NCI-H526 (cell line): ENCODE measurements around the gene PILRB.
A peak's percentile ranks its signal among the peaks of the same experiment; 100 is the strongest.
"Not testable (repeated sequence)": the region's sequence is repeated elsewhere in the genome, so short reads cannot be mapped to it uniquely, and the experiment has no call there.

Experiments
- DNase-seq, 2 experiments: peaks; one replicate each; lab custom pipeline; 2025; lab: John Stamatoyannopoulos, UW

The PILRB gene

DNA sequence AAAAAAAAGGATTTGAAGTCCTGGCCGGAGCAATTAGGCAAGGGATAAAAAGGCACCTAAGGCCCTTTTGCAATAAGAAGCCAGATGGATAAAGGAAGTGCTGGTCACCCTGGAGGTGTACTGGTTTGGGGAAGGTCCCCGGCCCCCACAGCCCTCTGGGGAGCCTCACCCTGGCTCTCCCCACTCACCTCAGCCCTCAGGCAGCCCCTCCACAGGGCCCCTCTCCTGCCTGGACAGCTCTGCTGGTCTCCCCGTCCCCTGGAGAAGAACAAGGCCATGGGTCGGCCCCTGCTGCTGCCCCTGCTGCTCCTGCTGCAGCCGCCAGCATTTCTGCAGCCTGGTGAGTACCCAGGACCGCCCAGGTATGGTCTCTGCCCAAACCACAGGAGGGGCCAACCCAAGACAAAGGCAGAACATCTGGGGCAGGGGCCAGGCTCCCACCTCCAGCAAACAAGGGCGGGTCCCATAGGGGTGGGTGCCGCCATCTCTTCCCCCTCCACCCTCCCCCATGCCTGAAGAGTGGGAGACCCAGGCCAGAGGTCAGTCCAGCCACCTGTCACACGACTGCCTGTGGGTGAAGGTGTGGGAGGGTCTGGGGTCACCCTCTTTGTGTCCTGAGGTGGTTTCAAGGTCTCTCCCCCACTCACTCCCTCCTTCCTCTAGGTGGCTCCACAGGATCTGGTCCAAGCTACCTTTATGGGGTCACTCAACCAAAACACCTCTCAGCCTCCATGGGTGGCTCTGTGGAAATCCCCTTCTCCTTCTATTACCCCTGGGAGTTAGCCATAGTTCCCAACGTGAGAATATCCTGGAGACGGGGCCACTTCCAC is at the start of gene PILRB:
PILRB (plus strand) TSS at position 91 of the 830 bp plus-strand sequence; CDS start at position 277, 186 bp downstream.
- no peak for DNase-seq

DNA sequence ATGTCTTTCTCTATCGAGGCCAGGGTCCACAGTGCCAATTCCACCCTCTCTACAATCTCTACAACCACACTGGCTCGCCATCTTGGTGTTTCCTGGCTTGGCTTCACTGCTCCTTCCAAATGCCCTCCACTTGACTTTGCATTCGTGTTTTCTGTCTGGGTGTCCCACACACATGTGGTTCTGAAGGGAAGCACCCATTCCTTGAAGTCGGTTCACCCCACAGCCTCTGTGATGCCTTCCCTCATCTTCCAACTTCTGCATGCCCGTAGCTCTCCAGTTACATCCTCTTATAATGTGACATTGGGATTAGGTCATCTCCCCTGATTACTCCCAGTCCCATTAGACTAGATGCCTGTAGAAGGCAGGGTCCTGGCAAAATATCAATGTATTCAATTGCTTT is 39.6 kb upstream of the PILRB start:
- DNase-seq: not testable (repeated sequence)

DNA sequence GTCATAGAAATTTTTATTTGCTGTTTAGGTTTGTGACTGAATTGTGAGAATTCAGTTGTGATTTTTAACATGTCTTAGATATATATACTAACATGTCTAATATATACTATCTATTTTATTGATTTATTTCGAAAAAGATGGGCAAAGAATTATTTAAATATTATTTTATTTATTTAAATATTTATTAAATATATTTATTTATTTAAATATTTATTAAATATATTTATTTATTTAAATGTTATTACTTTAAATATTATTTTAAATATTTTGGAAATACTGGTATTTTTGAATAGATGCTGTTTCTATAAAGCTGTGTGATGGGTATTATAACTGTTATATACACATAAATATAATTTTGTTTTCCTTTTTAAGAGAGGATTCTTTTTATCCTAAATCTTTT is 36.3 kb upstream of the PILRB start:
- not testable (repeated sequence) for DNase-seq

GRCh38 chr7:100324194-100324593 is 33.7 kb upstream of the PILRB start:
- not testable (repeated sequence) for DNase-seq

DNA sequence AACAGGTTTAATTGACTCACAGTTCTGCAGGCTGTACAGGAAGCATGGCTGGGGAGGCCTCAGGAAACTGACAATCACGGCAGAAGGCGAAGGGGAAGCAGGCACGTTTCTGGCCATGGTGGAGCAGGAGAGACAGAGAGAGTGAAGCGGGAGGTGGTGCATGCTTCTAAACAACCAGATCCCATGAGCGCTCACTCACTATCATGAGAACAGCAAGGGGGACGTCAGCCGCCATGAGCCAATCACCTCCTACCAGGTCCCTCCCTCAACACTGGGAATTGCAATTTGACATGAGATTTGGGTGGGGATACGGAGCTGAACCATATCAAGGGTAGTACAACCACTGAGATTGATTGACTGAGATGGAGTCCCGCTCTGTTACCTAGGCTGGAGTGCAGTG is 32.2 kb upstream of the PILRB start:
- DNase-seq: not testable (repeated sequence)

DNA sequence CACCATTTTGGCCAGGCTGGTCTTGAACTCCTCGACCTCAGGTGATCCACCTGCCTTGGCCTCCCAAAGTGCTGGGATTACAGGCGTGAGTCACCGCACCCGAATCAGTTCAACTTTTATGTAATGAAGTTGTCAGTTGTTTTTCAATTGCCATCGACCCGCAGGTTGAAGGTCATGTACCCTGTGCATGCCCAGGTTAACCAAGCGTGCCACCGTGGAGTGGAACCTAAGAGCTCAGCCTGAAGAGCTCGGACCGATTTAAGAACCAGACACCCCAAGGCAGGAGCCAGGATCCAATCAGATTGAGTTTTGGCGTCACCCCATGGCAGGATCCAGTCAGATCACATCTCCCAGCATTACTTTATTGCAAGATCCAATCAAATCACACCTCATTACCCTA is 31.0 kb upstream of the PILRB start:
- DNase-seq: not testable (repeated sequence)

- DNase-seq: peak; percentile 96 to 97
Observed at GRCh38 chr7:100335566-100336466, 22.1 kb upstream of the PILRB start.

- not testable (repeated sequence) for DNase-seq
Observed at GRCh38 chr7:100338083-100338696, 19.7 kb upstream of the PILRB start.

GRCh38 chr7:100341286-100341685 is 16.6 kb upstream of the PILRB start:
- not testable (repeated sequence) for DNase-seq

GRCh38 chr7:100342765-100343164 is 15.2 kb upstream of the PILRB start:
- no peak for DNase-seq

DNA sequence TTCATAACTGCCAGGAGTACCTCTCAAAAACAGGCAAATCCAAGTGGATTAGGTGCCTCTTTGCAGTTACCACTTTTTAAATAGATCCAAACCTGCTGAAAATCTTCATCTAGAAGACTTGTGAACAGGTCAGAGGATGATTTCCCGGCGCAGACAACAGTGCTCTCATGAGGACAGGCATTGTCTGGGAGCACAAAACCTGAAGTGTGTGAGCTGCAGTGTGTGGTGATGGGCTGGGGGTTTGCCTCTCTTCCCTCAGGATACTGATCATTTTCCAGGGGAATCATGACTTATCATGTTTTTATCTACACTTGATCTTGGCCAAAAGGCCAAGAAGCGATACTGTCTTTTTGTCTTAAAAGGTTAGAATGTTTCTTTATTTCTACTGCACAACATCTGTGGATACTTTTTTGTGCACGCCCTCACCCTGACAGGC is 13.8 kb upstream of the PILRB start:
- not testable (repeated sequence) for DNase-seq

DNA sequence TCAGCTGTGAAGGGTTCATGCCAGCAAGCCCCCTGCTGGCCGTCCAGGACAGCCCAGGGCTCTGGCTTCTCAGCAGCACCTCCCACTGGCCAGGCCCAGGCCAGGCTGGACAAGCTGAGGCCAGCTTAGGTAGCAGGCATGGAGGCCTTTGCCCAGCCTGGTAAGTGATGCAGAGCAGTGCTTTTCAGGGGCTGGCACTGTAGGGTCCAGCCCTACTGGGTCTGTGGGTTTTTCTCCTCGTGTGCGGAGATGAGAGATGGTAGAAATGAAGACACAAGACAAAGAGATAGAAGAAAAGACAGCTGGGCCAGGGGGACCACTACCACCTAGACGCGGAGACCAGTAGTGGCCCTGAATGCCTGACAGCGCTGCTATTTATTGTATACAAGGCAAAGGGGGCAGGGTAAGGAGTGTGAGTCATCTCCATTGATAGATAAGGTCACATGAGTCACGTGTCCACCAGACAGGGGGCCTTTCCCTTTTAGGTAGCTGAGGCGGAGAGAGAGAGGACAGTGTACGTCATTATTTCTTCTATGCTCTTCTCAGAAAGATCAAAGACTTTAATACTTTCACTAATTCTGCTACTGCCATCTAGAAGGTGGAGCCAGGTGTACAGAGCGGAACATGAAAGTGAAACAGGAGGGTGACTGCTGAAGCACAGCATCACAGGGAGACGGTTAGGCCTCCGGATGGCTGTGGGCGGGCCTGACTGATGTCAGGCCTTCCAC is 13.2 kb upstream of the PILRB start:
- peak in 1 of 2 experiments; percentile 51 for DNase-seq

DNA sequence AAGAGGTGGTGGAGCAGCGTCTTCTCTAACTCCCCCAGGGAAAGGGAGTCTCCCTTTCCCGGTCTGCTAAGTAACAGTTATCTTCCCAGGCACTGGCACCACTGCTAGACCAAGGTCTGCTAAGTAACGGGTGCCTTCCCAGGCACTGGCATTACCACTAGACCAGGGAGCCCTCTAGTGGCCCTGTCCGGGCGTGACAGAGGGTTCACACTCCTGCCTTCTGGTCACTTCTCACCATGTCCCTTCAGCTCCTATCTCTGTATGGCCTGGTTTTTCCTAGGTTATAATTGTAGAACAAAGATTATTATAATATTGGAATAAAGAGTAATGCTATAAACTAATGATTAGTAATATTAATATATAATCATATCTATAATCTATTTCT is 12.6 kb upstream of the PILRB start:
- peak; percentile 2 to 75 for DNase-seq

GRCh38 chr7:100346921-100347320 is 11.0 kb upstream of the PILRB start:
- no peak for DNase-seq

DNA sequence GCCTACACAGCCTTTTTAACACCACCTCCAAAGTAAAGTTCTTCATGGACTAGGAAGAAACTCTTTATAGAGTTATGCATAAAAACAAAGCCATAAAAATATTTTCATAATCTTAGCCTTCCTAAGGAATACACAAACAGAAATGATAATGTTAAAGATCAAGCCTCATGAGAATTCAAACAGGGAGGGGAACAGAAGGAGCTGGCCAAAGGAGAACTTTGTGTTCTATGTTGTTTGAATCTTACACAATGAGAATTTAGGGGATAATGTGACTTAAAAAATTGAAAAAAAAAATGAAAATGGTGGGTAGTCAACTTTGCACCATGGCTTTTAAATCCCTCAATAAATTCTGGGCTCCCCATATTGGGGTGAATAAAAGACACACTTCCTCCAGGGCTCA is 9.1 kb upstream of the PILRB start:
- DNase-seq: no peak

DNA sequence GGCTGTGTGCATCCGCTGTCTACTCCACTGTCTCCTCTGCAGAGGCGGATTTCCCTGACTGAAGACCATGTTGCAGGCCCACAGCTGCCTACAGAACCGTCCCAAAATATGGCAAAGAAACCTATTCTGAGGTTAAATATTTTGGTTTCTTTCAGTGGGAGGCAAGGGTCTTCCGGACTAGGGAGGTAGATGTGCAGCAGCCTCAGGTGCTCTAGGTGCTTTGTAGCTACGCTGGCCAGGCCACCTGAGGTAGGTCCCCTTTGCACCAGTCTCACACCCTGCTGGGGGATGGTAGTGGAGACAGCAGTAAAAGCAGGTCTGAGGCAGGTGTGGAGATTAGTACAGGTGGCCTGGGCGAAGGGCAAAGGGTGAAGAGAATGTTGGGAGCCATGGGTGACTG is 8.2 kb upstream of the PILRB start:
- DNase-seq: no peak

- no peak for DNase-seq
Observed at GRCh38 chr7:100351657-100352058, 6.3 kb upstream of the PILRB start.

DNA sequence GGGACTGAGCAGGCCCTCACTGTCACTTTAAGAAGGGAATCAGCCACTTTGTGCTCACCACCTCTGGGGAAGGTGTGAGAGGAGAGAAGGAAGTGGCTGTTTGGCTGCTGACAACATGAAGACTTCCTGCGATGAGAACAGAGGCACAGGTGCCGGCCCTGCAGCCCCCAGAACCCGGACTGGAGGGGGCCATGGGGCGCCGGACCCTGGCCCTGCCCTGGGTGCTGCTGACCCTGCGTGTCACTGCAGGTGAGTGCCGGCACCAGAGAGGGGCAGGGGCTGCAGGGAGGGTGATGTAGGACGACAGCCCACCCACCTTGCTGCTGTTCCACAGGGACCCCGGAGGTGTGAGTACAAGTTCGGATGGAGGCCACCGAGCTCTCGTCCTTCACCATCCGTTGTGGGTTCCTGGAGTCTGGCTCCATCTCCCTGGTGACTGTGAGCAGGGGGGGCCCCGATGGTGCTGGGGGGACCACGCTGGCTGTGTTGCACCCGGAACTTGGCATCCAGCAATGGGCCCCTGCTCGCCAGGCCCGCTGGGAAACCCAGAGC is 5.6 kb upstream of the PILRB start:
- not testable (repeated sequence) for DNase-seq

DNA sequence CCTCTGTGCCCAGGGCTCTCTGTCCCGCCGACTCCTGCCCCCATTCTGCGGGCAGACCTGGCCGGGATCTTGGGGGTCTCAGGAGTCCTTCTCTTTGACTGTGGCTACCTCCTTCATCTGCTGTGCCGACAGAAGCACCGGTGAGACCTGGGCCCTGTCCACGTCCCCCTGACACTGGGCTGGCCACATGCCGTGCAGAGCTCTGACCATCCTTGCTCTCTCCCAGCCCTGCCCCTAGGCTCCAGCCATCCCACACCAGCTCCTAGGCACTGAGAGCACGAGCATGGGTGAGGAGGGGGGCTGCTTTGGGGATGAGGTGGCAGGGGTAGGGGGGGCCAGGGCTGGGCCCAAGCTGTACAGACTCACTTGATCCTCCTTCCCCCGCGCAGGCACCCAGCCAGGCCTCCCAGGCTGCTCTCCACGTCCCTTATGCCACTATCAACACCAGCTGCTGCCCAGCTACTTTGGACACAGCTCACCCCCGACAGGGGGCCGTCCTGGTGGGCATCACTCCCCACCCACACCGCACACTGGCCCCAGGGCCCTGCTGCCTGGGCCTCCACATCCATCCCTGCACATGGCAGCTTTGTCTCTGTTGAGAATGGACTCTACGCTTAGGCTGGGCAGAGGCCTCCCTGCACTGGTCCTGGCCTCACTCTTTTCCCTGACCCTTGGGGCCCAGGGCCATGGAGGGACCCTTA is 4.8 kb upstream of the PILRB start:
- no peak for DNase-seq

- no peak for DNase-seq
Observed at GRCh38 chr7:100353685-100354330, 4.1 kb upstream of the PILRB start.
